GM21737 (cell line): ENCODE data around the gene SHB.

Source experiments
- ATAC-seq: cut with Tn5 transposase; IDR thresholded peaks from one replicate; pipeline ENCODE4 v1.9.1; 2021; ENCODE audit warnings: mild to moderate bottlenecking, moderate library complexity; ENCODE audit not compliant: unreplicated experiment

The SHB gene

GRCh38 chr9:38088006-38088925 lies 19.2 kb upstream of the SHB start:
- peak; percentile 43 for ATAC-seq

- ATAC-seq: no peak
Measured at GRCh38 chr9:38086496-38086895, 17.5 kb upstream of the SHB start.

- ATAC-seq: no peak
Measured at GRCh38 chr9:38085308-38085707, 16.3 kb upstream of the SHB start.

- no peak for ATAC-seq
Measured at GRCh38 chr9:38084556-38084880, 15.5 kb upstream of the SHB start.

- ATAC-seq: no peak
Measured at GRCh38 chr9:38083858-38084555, 15.0 kb upstream of the SHB start.

- no peak for ATAC-seq
Measured at GRCh38 chr9:38082446-38083287, 13.6 kb upstream of the SHB start.

GRCh38 chr9:38081356-38082108 lies 12.5 kb upstream of the SHB start:
- no peak for ATAC-seq

GRCh38 chr9:38079461-38080031 lies 10.5 kb upstream of the SHB start:
- no peak for ATAC-seq

GRCh38 chr9:38075272-38075671 lies 6.2 kb upstream of the SHB start:
- no peak for ATAC-seq

- no peak for ATAC-seq
Measured at GRCh38 chr9:38074441-38074961, 5.5 kb upstream of the SHB start.

- ATAC-seq: no peak
Measured at GRCh38 chr9:38073882-38074281, 4.9 kb upstream of the SHB start.

- no peak for ATAC-seq
Measured at GRCh38 chr9:38071470-38072134, 2.6 kb upstream of the SHB start.

GRCh38 chr9:38067859-38068681 lies 957 bp downstream of the SHB start:
- no peak for ATAC-seq

- no peak for ATAC-seq
Measured at GRCh38 chr9:38066914-38067858, 1.8 kb downstream of the SHB start.

GRCh38 chr9:38066197-38066913 lies 2.7 kb downstream of the SHB start:
- no peak for ATAC-seq

- ATAC-seq: peak; percentile 33
Measured at GRCh38 chr9:38065369-38066075, 3.5 kb downstream of the SHB start.
